GM23248 (cell line): ENCODE results near the gene TMED8. TPM values are rescaled to one million over a fixed set of nuclear protein-coding genes. Genes with fewer than 3 reads are reported as not detected.

Experiments used
- DNase-seq: peaks from one replicate; pipeline ENCODE4 v3.0.0-alpha.2; 2015
- H2AFZ ChIP-seq: fragments of 200-600 bp; sonication (generic); 2 replicates; pipeline ENCODE4 v1.6.1; 2016; ENCODE audit warnings: antibody characterized with exemption
- H3F3A ChIP-seq: fragments of 200-600 bp; sonication (generic); 2 replicates; pipeline ENCODE4 v1.6.1; 2016; ENCODE audit warnings: mild to moderate bottlenecking, antibody characterized with exemption, mixed run types; ENCODE audit not compliant: insufficient read depth
- H3K27ac ChIP-seq: fragments of 200-600 bp; sonication (generic); 2 replicates; pipeline ENCODE4 v1.5.1; 2016; ENCODE audit warnings: mild to moderate bottlenecking
- H3K27me3 ChIP-seq: fragments of 200-600 bp; sonication (generic); replicated peaks from 2 replicates; pipeline ENCODE4 v1.6.1; 2016; ENCODE audit warnings: mild to moderate bottlenecking; ENCODE audit not compliant: insufficient read depth
- H3K36me3 ChIP-seq: fragments of 200-600 bp; sonication (generic); 2 replicates; pipeline ENCODE4 v1.6.1; 2016; ENCODE audit warnings: low read depth, mild to moderate bottlenecking
- H3K4me1 ChIP-seq: fragments of 200-600 bp; sonication (generic); 2 replicates; pipeline ENCODE4 v1.6.1; 2016; ENCODE audit warnings: mild to moderate bottlenecking; ENCODE audit not compliant: insufficient read depth
- H3K4me2 ChIP-seq: fragments of 200-600 bp; sonication (generic); one replicate; pipeline ENCODE4 v1.6.1; 2016; ENCODE audit warnings: mild to moderate bottlenecking; ENCODE audit not compliant: unreplicated experiment
- H3K4me3 ChIP-seq: fragments of 200-600 bp; sonication (generic); 2 replicates; pipeline ENCODE4 v1.5.1; 2016; ENCODE audit warnings: mild to moderate bottlenecking
- H3K79me2 ChIP-seq: fragments of 200-600 bp; sonication (generic); 2 replicates; pipeline ENCODE4 v1.6.1; 2016; ENCODE audit warnings: mild to moderate bottlenecking; ENCODE audit not compliant: insufficient read depth
- H3K9ac ChIP-seq: fragments of 200-600 bp; sonication (generic); 2 replicates; pipeline ENCODE4 v1.6.1; 2016; ENCODE audit warnings: mild to moderate bottlenecking
- H3K9me2 ChIP-seq: fragments of 200-600 bp; sonication (generic); 2 replicates; pipeline ENCODE4 v1.6.1; 2016; ENCODE audit warnings: mixed run types, mild to moderate bottlenecking, moderate library complexity; ENCODE audit not compliant: insufficient read depth
- H3K9me3 ChIP-seq: fragments of 200-600 bp; sonication (generic); one replicate; pipeline ENCODE4 v1.6.1; 2017; ENCODE audit warnings: low read depth
- H4K20me1 ChIP-seq: fragments of 200-600 bp; sonication (generic); 2 replicates; pipeline ENCODE4 v1.6.0; 2016; ENCODE audit not compliant: insufficient read depth
- EZH2 ChIP-seq: fragments of 200-600 bp; sonication (generic); IDR thresholded peaks from 2 replicates; pipeline ENCODE4 v1.6.1; 2018; ENCODE audit warnings: antibody characterized with exemption, mild to moderate bottlenecking; ENCODE audit not compliant: insufficient read depth, poor library complexity, severe bottlenecking
- EZH2phosphoT487 ChIP-seq: fragments of 200-600 bp; sonication (generic); IDR thresholded peaks from 2 replicates; pipeline ENCODE4 v1.6.1; 2018; ENCODE audit warnings: antibody characterized with exemption, moderate library complexity, mild to moderate bottlenecking, low read depth; ENCODE audit not compliant: insufficient read depth
- WGBS, 2 experiments: methylation state at CpG; one replicate each; pipeline ENCODE4 v1.1.6; 2015 to 2017; ENCODE audit warnings: low lambda C conversion rate in 2 of 2, low coverage in 1 of 2; ENCODE audit errors: missing lambda C conversion rate in 2 of 2; 5-methylcytosine and 5-hydroxymethylcytosine counted together
- in situ Hi-C: fragments of 300-500 bp; cut with MboI; formaldehyde crosslinking; loops from 2 replicates; pipeline ENCODE4 v1.15.0; 2020
- polyA plus RNA-seq: library from polyadenylated mRNA; unstranded; fragments of >200 nt; fragmentation: Nextera tagmentation; extraction: Ambion mirVana; gene quantifications from 2 replicates; pipeline ENCODE4 v1.2.1, GENCODE V29; 2016
- total RNA-seq: library from RNA; depleted of rRNA; stranded (reverse); fragments of >200 nt; shearing (Covaris generic); gene quantifications from 2 replicates; pipeline ENCODE4 v1.2.3, GENCODE V29; 2014

The TMED8 gene
- total and polyA plus RNA-seq, 2 experiments from 2014 or later: 3.2 to 7.5 TPM

DNA sequence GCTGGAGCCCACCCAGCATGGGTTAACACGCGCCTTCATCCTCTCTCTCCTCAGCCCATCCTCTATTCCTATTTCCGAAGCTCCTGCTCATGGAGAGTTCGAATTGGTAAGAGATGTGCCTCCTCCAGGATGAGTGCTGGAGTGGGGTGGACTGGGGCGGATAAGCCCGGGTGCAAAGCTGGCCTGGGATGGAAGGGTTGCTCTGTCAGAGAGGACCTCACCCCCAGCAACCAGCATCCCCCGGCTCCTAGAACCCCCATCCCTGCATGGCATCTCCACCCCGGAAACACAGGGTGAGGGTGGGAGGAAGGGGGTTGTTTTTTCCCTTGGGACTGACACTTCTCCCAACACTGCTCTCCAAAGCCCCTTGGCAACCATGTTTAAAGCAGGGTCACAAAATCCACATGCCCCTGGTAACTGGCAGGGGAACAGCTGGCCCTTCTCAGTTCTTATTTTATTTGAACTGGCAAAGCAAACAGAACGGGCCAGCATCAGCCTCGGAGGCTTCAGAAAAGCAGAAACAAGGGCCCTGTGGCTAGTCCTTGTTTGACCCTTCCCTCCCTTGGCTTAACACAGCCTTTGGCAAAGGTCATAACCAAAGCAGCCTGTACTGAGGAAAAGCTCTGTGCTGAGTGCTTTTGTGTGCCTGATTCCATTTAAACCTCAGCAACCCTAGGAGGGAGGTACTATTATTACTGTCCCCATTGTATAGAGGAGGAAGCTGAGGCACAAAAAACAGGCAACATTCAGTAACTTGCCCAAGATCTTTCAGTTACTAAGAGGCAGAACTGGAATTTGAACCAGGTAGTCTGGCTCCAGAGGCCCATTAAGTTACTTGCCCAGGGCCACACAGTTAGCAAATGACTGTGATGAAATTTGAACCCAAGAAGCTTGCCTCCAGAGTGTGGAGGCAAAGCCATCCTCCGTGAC lies 51.8 kb downstream of the TMED8 start:
- in situ Hi-C loops: no loop called here
- no peak overlapping the region for H3K4me2 ChIP-seq
- 88 to 89% methylated on average over 11 of the region's 11 CpGs for WGBS, 2 experiments
- H3K9me3 ChIP-seq: no peaks in the 10 kb centered on the region
- H3K79me2 ChIP-seq: peaks cover 9% of the 10 kb centered on the region
- no peaks in the 10 kb centered on the region for H4K20me1 ChIP-seq
- peaks cover 4% of the 10 kb centered on the region; the same call in 1 of the 2 replicates for H3K4me1 ChIP-seq
- no peak overlapping the region for H2AFZ ChIP-seq
- no peaks in the 10 kb centered on the region for H3K9me2 ChIP-seq
- DNase-seq: no peak
- H3K27ac ChIP-seq: no peak overlapping the region
- peaks cover 5% of the 10 kb centered on the region; the same call in 1 of the 2 replicates for H3F3A ChIP-seq
- no peak overlapping the region for H3K9ac ChIP-seq
- TF ChIP-seq EZH2: no peak
- no peak for TF ChIP-seq EZH2phosphoT487
- H3K4me3 ChIP-seq: no peak overlapping the region
- H3K27me3 ChIP-seq: no peaks in the 10 kb centered on the region
- H3K36me3 ChIP-seq: no peaks in the 10 kb centered on the region

DNA sequence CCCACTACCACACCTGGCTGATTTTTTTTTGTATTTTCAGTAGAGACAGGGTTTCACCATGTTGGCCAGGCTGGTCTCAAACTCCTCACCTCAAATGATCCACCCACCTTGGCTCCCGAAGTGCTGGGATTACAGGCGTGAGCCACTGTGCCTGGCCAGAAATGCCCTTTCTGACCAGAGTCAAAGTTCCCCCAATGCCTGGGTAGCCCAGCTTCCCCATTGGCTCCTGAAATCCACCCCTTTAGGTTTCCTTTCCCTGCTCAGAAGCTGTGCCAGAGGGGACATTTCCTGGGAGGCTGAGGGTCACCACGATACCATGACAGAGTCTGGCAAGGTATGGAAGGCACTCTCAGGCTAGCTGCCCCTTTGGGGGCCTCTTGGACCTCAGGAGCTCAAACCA lies 52.6 kb downstream of the TMED8 start:
- peaks cover 11% of the 10 kb centered on the region for H3K4me1 ChIP-seq
- H3K9me3 ChIP-seq: no peaks in the 10 kb centered on the region
- no peaks in the 10 kb centered on the region for H3K36me3 ChIP-seq
- no peak for TF ChIP-seq EZH2phosphoT487
- TF ChIP-seq EZH2: no peak
- no peaks in the 10 kb centered on the region for H4K20me1 ChIP-seq
- H3K4me2 ChIP-seq: no peak overlapping the region
- H3K27me3 ChIP-seq: no peaks in the 10 kb centered on the region
- no peak for DNase-seq
- H3K79me2 ChIP-seq: peaks cover 17% of the 10 kb centered on the region
- in situ Hi-C loops: no loop called here
- no peak overlapping the region for H3K27ac ChIP-seq
- no peaks in the 10 kb centered on the region for H3K9me2 ChIP-seq
- no peak overlapping the region for H3K4me3 ChIP-seq
- peaks cover 5% of the 10 kb centered on the region; the same call in 1 of the 2 replicates for H3F3A ChIP-seq
- H2AFZ ChIP-seq: no peak overlapping the region
- no peak overlapping the region for H3K9ac ChIP-seq
- 96 to 100% methylated on average over 3 of the region's 3 CpGs for WGBS, 2 experiments

DNA sequence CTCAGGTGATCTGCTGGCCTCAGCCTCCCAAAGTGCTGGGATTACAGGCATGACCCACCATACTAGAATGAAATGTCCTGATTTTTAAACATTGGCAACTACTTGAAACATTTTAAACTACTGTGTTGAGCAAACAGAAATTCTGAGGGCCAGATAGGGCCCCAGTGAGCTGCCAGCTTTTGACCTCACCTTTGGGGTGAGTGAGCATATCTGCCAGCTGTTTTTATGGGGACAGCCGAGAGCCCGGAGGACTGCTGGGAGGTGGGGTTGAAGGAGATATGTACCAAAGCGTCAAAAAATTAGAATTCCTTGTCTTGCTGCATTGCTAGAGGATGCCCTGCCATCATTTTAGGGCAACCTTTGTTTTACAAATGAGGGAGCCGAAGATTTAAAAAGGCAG lies 53.3 kb downstream of the TMED8 start:
- no peak for DNase-seq
- H3K36me3 ChIP-seq: no peaks in the 10 kb centered on the region
- no peak overlapping the region for H3K9ac ChIP-seq
- H3K4me3 ChIP-seq: no peak overlapping the region
- no peak overlapping the region for H2AFZ ChIP-seq
- peaks cover 11% of the 10 kb centered on the region for H3K4me1 ChIP-seq
- H3K27ac ChIP-seq: no peak overlapping the region
- WGBS, 2 experiments: 93 to 97% methylated on average over 4 of the region's 4 CpGs
- H3K4me2 ChIP-seq: no peak overlapping the region
- no peaks in the 10 kb centered on the region for H3K9me2 ChIP-seq
- in situ Hi-C loops: no loop called here
- H3K9me3 ChIP-seq: no peaks in the 10 kb centered on the region
- TF ChIP-seq EZH2phosphoT487 (no peak), EZH2 (no peak)
- H3K27me3 ChIP-seq: no peaks in the 10 kb centered on the region
- no peaks in the 10 kb centered on the region for H4K20me1 ChIP-seq
- peaks cover 24% of the 10 kb centered on the region for H3K79me2 ChIP-seq
- H3F3A ChIP-seq: peaks cover 5% of the 10 kb centered on the region; the same call in 1 of the 2 replicates

DNA sequence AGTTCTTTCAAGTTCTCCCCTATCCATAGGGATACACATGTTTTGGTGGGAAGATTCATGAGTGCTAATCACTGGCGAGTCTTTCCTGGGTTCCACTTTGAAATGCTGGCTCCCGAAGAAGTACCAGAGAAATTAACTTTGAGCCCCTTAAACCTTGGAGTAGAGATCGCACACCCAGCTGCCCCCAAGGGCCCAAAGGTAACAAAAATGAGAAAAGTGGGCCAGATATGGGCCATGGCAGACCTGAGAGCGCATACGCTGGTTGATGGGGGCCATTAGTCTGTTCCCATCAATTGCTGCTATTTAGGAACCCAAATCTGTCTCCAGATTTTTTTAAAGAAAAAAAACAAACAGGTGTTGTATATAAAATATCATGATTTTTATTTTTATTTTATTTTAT lies 53.9 kb downstream of the TMED8 start:
- no peaks in the 10 kb centered on the region for H3K36me3 ChIP-seq
- H3K4me3 ChIP-seq: no peak overlapping the region
- no peak for DNase-seq
- peaks cover 30% of the 10 kb centered on the region for H3K79me2 ChIP-seq
- no peak for TF ChIP-seq EZH2phosphoT487
- H3K4me1 ChIP-seq: peaks cover 11% of the 10 kb centered on the region
- H3K9ac ChIP-seq: no peak overlapping the region
- no peak overlapping the region for H2AFZ ChIP-seq
- in situ Hi-C loops: no loop called here
- H3F3A ChIP-seq: peaks cover 5% of the 10 kb centered on the region; the same call in 1 of the 2 replicates
- no peak overlapping the region for H3K4me2 ChIP-seq
- no peaks in the 10 kb centered on the region for H3K9me2 ChIP-seq
- no peaks in the 10 kb centered on the region for H3K27me3 ChIP-seq
- 96 to 98% methylated on average over 5 of the region's 5 CpGs for WGBS, 2 experiments
- no peaks in the 10 kb centered on the region for H4K20me1 ChIP-seq
- H3K27ac ChIP-seq: no peak overlapping the region
- no peaks in the 10 kb centered on the region for H3K9me3 ChIP-seq
